GM12865 (cell line): ENCODE measurements around the gene C8A.

Source experiments
- DNase-seq: peaks from one replicate; pipeline ENCODE4 v3.0.0; 2010; ENCODE audit warnings: low read depth
- H3K4me3 ChIP-seq: 2 replicates; pipeline ENCODE4 v1.5.1; 2011; ENCODE audit warnings: mild to moderate bottlenecking, low read depth, low read length, control low read depth
- TF ChIP-seq, protein P1 (sequence below): IDR thresholded peaks from 2 replicates; pipeline ENCODE4 v1.5.1; 2011; ENCODE audit warnings: low read length, control low read depth, low read depth, inconsistent platforms; ENCODE audit not compliant: insufficient read depth; ENCODE audit errors: missing control alignments

Gene C8A

DNA sequence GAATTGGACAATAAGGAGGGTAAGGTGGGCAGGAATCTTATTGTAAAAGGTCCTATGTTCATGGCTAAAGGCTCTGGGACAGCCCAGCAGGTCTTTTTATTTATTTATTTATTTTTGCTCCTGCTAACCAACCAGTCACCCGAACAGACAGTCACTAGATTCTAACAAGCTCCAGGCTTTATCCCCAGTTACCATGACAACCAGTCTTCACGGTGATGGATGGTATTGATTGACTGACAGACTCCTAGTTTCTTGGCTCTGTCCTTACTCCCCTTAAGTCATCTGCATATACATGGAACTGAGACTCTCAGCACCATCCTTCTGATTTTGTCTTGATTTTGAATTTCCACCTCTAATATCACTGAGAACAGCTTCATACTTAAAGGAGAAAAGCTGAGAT lies 44.3 kb downstream of the C8A start:
- no peak for DNase-seq
- H3K4me3 ChIP-seq: no peak overlapping the region
- TF ChIP-seq, protein P1, sequence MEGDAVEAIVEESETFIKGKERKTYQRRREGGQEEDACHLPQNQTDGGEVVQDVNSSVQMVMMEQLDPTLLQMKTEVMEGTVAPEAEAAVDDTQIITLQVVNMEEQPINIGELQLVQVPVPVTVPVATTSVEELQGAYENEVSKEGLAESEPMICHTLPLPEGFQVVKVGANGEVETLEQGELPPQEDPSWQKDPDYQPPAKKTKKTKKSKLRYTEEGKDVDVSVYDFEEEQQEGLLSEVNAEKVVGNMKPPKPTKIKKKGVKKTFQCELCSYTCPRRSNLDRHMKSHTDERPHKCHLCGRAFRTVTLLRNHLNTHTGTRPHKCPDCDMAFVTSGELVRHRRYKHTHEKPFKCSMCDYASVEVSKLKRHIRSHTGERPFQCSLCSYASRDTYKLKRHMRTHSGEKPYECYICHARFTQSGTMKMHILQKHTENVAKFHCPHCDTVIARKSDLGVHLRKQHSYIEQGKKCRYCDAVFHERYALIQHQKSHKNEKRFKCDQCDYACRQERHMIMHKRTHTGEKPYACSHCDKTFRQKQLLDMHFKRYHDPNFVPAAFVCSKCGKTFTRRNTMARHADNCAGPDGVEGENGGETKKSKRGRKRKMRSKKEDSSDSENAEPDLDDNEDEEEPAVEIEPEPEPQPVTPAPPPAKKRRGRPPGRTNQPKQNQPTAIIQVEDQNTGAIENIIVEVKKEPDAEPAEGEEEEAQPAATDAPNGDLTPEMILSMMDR: no peak

DNA sequence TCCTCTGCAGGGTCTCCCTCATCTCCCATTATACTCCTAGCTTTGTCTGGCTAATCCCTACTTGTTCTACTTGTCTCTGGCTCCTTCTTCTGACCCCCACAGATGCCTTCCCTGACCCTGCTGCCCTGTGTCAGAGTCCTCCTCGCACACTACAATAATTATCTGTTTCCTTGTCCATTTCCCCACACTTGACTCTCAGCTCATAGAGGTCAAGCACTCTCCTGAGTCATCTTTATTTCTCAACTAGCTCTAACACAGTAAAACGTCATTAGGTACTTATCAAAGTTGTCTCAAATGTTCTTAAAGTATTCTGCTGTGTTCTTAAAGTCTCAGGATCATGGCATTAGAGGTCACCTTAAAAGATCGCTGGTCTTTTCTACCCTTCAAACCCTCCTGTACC lies 47.1 kb downstream of the C8A start:
- H3K4me3 ChIP-seq: no peak overlapping the region
- TF ChIP-seq, protein P1: no peak
- DNase-seq: no peak

DNA sequence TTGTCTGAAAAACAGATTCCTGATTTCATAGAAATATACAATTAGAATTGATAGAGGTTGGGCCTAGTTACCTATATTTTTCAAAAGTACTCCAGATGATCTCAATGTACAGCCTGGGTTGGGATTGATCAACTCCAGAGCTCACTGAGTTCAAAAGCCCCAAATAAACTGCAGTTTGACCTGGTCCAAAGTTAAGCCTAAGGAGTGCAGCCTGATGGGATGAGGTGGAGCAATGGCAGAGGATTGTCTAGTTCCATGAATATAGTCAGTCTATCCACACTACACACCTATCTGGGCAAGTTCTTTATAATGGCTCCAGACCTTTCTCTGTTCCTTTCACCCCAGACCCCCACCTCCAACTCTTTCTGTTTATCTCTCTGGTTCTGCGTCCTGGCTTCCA lies 49.2 kb downstream of the C8A start:
- H3K4me3 ChIP-seq: no peak overlapping the region
- TF ChIP-seq, protein P1: no peak
- DNase-seq: no peak

DNA sequence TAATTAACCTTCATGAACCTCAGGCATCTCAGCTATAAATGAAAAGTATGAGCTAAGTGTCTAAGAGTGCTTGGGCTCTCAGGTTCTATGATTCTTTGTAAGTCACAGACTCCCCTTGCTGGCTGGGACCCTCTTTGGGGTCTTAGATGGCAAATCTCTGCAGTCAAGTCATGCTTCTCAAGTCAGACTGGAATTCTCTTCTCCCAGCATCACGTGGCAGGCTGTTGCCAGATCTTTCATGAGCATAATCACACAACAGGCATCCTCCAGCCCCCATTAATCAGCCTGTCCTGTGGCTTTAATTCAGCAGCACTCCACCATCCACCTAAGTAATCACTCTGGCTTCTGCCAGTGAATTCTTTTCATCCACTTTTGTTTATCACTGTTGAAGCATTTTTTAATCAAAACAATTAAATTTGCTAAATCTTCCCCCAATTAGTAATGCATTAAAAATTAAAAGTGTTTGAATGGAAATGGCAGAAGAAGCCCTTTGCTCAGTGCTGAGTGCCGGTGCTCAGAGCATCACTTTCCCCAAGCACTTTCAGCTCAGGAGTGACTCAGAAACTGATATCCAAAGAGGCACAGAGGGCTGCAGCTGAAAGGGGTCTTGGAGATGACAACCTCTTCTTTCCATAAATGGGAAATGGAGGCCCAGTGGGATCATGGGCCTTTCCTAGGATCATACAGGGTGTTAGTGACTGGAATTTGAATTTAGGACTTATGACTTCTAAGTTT lies 50.2 kb downstream of the C8A start:
- TF ChIP-seq, protein P1: no peak
- DNase-seq: no peak
- H3K4me3 ChIP-seq: no peak overlapping the region

DNA sequence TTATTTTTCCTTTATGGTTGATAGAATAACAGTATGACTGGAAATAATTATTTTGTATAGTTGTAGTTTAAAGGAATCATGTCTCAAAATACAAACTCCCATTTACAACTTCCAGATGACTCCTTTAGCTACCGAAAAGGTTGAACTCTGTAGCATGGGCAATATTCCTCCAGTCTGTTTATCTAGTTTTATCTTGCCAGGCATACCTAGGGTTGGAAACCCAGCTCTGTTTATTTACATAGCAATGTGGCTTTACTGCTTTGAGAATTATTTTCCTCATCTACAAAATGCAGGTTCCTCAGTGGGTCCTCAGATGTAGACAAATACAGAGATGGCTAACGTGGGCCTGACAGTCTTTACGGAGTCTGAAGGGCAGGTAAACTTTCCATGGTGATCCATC lies 51.1 kb downstream of the C8A start:
- no peak overlapping the region for H3K4me3 ChIP-seq
- DNase-seq: no peak
- TF ChIP-seq, protein P1: no peak

DNA sequence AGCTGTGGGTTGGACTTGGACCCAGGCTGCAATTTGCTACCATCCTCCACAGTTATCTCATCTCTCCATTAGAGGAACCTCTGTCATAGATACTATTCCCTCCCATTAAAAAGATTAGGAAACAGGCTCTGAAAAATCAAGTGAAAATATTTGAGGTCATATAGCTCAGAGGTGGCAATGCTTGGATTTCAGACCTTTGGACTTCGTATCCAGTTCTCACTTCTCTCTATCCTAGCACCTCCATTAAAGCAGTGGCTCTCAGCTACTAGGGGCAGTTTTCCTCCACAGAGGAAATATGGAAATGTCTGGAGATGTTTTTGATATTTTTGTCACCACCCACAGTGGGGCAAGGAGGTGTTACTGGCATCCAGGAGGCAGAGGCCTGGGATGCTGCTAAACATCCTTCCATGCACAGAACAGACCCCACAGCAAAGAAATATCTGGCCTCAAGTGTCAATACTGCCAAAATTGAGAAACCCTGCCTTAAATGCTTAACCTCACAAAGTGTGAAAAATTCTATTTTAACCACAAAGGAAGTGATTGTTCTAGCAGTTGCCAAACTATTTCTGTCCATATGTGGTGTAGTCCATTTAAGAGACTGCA lies 54.1 kb downstream of the C8A start:
- TF ChIP-seq, protein P1: no peak
- no peak overlapping the region for H3K4me3 ChIP-seq
- no peak for DNase-seq

DNA sequence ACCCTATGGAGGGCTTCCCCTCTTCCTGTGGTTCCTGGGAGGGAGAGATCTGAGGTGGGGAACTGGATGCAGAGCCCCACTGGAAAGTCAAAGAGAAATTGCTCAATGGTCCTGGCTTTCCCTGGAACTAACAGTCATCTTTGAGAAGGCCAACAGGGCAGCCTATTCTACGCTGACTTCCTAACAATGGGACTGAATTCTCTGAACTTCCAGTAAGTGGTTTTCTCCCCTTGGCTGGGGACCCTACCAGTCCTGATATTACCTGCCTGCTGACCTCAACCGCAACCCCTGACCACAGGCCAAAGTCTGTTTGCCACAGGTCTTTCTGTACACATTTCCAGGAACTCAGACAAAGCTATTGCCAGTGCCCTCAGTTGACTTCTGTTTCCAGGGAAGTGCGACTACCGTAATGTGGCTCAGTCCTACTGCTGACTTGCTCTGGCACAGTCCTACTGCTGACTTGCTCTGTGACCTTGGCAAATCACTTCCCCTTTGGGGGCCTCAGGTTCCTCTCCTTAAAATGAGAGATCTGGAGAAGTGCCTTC lies 55.9 kb downstream of the C8A start:
- H3K4me3 ChIP-seq: no peak overlapping the region
- TF ChIP-seq, protein P1: no peak
- DNase-seq: no peak
